K562 (cell line): Measurements from ENCODE around the gene SETD1B. TPM values are rescaled to one million over a fixed set of nuclear protein-coding genes. Genes with fewer than 3 reads are reported as not detected.

Experiments
- BRF2 ChIP-seq: IDR thresholded peaks from 3 replicates; pipeline ENCODE4 v1.6.1; 2011; ENCODE audit warnings: borderline replicate concordance, mild to moderate bottlenecking; ENCODE audit not compliant: insufficient read length, insufficient read depth
- CAMTA2 ChIP-seq: fragments of 250-450 bp; sonication (Bioruptor Pico); conservative IDR thresholded peaks from 2 replicates; pipeline ENCODE4 v1.5.1; 2022
- CCNT2 ChIP-seq: IDR thresholded peaks from 2 replicates; pipeline ENCODE4 v1.6.1; 2011; ENCODE audit warnings: borderline replicate concordance, low read depth, mild to moderate bottlenecking, moderate library complexity, mixed read lengths, low read length; ENCODE audit not compliant: insufficient read length; ENCODE audit errors: extremely low read depth
- DNMT1 ChIP-seq: fragments of 450-650 bp; IDR thresholded peaks from 2 replicates; pipeline ENCODE4 v1.6.1; 2016; ENCODE audit warnings: antibody characterized with exemption, mild to moderate bottlenecking
- ETS2 ChIP-seq: IDR thresholded peaks from 2 replicates; pipeline ENCODE4 v1.6.1; 2016; ENCODE audit warnings: borderline replicate concordance, missing genetic modification characterization, mild to moderate bottlenecking, moderate library complexity, missing compliant biosample characterization; ENCODE audit not compliant: poor library complexity, severe bottlenecking
- FOXJ3 ChIP-seq: sonication (generic); formaldehyde crosslinking; IDR thresholded peaks from 2 replicates; pipeline ENCODE4 v1.4.0; 2020; ENCODE audit warnings: mild to moderate bottlenecking, missing genetic modification reagents
- JUN ChIP-seq, 2 experiments: sonication (generic) in 1 of 2; formaldehyde crosslinking in 1 of 2; IDR thresholded peaks; 2 replicates each; pipeline versions ENCODE4 v1.6.1 to v1.8.0; 2012 to 2022; ENCODE audit warnings: borderline replicate concordance in 2 of 2, mild to moderate bottlenecking in 2 of 2, improper control_type of control experiment in 1 of 2, low read depth in 1 of 2, low read length in 1 of 2, missing genetic modification reagents in 1 of 2
- LCOR ChIP-seq: sonication (generic); formaldehyde crosslinking; IDR thresholded peaks from 2 replicates; pipeline ENCODE4 v1.8.0; 2022; ENCODE audit warnings: mild to moderate bottlenecking, missing genetic modification reagents
- MAFK ChIP-seq: IDR thresholded peaks from 2 replicates; pipeline ENCODE4 v1.6.1; 2011; ENCODE audit warnings: low read length, improper control_type of control experiment
- RBM15 ChIP-seq: fragments of 200-400 bp; formaldehyde crosslinking; IDR thresholded peaks from 2 replicates; pipeline ENCODE4 v1.6.1; 2018; ENCODE audit warnings: mild to moderate bottlenecking, low read length, moderate library complexity; ENCODE audit not compliant: insufficient read depth
- SMAD1 ChIP-seq: fragments of 150-350 bp; IDR thresholded peaks from 2 replicates; pipeline ENCODE4 v1.6.1; 2014; ENCODE audit warnings: low read length, low read depth; ENCODE audit not compliant: partially characterized antibody
- SNAPC5 ChIP-seq: fragments of 250-450 bp; sonication (Bioruptor Pico); IDR thresholded peaks from 2 replicates; pipeline ENCODE4 v1.8.0; 2021; ENCODE audit warnings: moderate library complexity, mild to moderate bottlenecking, inconsistent platforms
- SOX6 ChIP-seq: fragments of 450-650 bp; IDR thresholded peaks from 2 replicates; pipeline ENCODE4 v1.6.1; 2014; ENCODE audit warnings: mild to moderate bottlenecking
- ZBTB43 ChIP-seq: sonication (generic); formaldehyde crosslinking; IDR thresholded peaks from 2 replicates; pipeline ENCODE4 v1.8.0; 2023; ENCODE audit warnings: mild to moderate bottlenecking, missing genetic modification reagents
- ZC3H4 ChIP-seq: sonication (generic); formaldehyde crosslinking; IDR thresholded peaks from 2 replicates; pipeline ENCODE4 v1.9.0; 2021; ENCODE audit warnings: missing genetic modification reagents, borderline replicate concordance
- ZC3H8 ChIP-seq: fragments of 450-650 bp; IDR thresholded peaks from 2 replicates; pipeline ENCODE4 v1.6.1; 2017
- ZFP36 ChIP-seq: fragments of 150-350 bp; IDR thresholded peaks from 2 replicates; pipeline ENCODE4 v1.6.1; 2018; ENCODE audit warnings: low read length, low read depth; ENCODE audit not compliant: partially characterized antibody
- ZNF431 ChIP-seq: sonication (generic); formaldehyde crosslinking; IDR thresholded peaks from 2 replicates; pipeline ENCODE4 v1.8.0; 2022; ENCODE audit warnings: mild to moderate bottlenecking, missing genetic modification reagents
- ZNF589 ChIP-seq: fragments of 200-800 bp; sonication (Bioruptor generic); IDR thresholded peaks from 2 replicates; pipeline ENCODE4 v1.6.1; 2016; ENCODE audit warnings: low read depth, missing genetic modification characterization, missing compliant biosample characterization
- polyA plus RNA-seq, 8 experiments: library from polyadenylated mRNA; depleted of rRNA in 4 of 8; stranded (reverse) in 5 of 8; unstranded in 3 of 8; fragments of >200 nt; fragmentation: Nextera tagmentation in 2 of 8; fragmentation: Illumina TruSeq in 1 of 8; extraction: Ambion mirVana in 2 of 8; extraction: Trizol in 1 of 8; gene quantifications; 2 replicates each; pipeline versions ENCODE4 v1.2.1 to v1.2.3, GENCODE V29; 2011 to 2014; ENCODE audit warnings: inconsistent platforms in 1 of 8, missing spikeins in 1 of 8
- total RNA-seq, 7 experiments: library from RNA; depleted of rRNA in 6 of 7; stranded (reverse); fragments of >200 nt in 6 of 7; fragmentation: Illumina TruSeq in 2 of 7; extraction: Trizol in 2 of 7; gene quantifications; 2 replicates each; pipeline versions ENCODE4 v1.2.1 to v1.2.3, GENCODE V29; 2011 to 2021; ENCODE audit warnings: low replicate concordance in 1 of 7
- TF ChIP-seq, protein P1 (sequence below): fragments of 450-650 bp; formaldehyde crosslinking; IDR thresholded peaks from 2 replicates; pipeline ENCODE4 v1.4.0; 2022; ENCODE audit warnings: missing genetic modification characterization
- TF ChIP-seq, protein P2 (sequence below): sonication (generic); formaldehyde crosslinking; IDR thresholded peaks from 2 replicates; pipeline ENCODE4 v1.8.0; 2023; ENCODE audit warnings: mild to moderate bottlenecking, missing genetic modification reagents

SETD1B gene
- total and polyA plus RNA-seq, 9 of the 15 experiments (the other 6 are each of a cell fraction or from before 2014, with no cell fraction given): 0.48 to 26.6 (median 2.3) TPM

GRCh38 chr12:121812320-121812871 lies 8.6 kb downstream of the SETD1B start (continued):
- TF ChIP-seq CCNT2 (no peak), ZC3H8 (no peak), JUN (IDR thresholded peaks at IDR 0.05; ENCODE audit: borderline replicate concordance, low read depth, low read length) (no peak), JUN (CRISPR knock-in tag; IDR thresholded peaks at IDR 0.05; ENCODE audit: borderline replicate concordance) (no peak), ZNF589 (CRISPR knock-in tag) (no peak), ZBTB43 (CRISPR knock-in tag) (peak; percentile 50; the same call in 1 of the 2 replicates), CAMTA2 (CRISPR knock-in tag) (no peak), RBM15 (no peak), ZNF431 (CRISPR knock-in tag) (no peak), BRF2 (no peak), SNAPC5 (CRISPR knock-in tag) (no peak), LCOR (CRISPR knock-in tag) (no peak), ZC3H4 (no peak), ETS2 (tag) (no peak), FOXJ3 (no peak), MAFK (no peak), ZFP36 (no peak), SMAD1 (no peak), SOX6 (no peak), DNMT1 (no peak)
- TF ChIP-seq, protein P1, sequence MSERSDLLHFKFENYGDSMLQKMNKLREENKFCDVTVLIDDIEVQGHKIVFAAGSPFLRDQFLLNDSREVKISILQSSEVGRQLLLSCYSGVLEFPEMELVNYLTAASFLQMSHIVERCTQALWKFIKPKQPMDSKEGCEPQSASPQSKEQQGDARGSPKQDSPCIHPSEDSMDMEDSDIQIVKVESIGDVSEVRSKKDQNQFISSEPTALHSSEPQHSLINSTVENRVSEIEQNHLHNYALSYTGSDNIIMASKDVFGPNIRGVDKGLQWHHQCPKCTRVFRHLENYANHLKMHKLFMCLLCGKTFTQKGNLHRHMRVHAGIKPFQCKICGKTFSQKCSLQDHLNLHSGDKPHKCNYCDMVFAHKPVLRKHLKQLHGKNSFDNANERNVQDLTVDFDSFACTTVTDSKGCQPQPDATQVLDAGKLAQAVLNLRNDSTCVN (CRISPR knock-in tag): no peak
- TF ChIP-seq, protein P2, sequence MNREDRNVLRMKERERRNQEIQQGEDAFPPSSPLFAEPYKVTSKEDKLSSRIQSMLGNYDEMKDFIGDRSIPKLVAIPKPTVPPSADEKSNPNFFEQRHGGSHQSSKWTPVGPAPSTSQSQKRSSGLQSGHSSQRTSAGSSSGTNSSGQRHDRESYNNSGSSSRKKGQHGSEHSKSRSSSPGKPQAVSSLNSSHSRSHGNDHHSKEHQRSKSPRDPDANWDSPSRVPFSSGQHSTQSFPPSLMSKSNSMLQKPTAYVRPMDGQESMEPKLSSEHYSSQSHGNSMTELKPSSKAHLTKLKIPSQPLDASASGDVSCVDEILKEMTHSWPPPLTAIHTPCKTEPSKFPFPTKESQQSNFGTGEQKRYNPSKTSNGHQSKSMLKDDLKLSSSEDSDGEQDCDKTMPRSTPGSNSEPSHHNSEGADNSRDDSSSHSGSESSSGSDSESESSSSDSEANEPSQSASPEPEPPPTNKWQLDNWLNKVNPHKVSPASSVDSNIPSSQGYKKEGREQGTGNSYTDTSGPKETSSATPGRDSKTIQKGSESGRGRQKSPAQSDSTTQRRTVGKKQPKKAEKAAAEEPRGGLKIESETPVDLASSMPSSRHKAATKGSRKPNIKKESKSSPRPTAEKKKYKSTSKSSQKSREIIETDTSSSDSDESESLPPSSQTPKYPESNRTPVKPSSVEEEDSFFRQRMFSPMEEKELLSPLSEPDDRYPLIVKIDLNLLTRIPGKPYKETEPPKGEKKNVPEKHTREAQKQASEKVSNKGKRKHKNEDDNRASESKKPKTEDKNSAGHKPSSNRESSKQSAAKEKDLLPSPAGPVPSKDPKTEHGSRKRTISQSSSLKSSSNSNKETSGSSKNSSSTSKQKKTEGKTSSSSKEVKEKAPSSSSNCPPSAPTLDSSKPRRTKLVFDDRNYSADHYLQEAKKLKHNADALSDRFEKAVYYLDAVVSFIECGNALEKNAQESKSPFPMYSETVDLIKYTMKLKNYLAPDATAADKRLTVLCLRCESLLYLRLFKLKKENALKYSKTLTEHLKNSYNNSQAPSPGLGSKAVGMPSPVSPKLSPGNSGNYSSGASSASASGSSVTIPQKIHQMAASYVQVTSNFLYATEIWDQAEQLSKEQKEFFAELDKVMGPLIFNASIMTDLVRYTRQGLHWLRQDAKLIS (CRISPR knock-in tag): no peak
